Suppressor macrophage treated with lipopolysaccharide for 1 hour (primary cell): ENCODE measurements around the gene SZRD1.

Experiments used
- DNase-seq, 3 donors: peaks; one replicate each; pipeline ENCODE4 v3.0.0-alpha.2; 2020 to 2022

SZRD1 gene

GRCh38 chr1:16367968-16368890 lies 1.2 kb downstream of the SZRD1 start:
- DNase-seq = peak in 2 of 3 donors; percentile 38 to 43

GRCh38 chr1:16369821-16370220 lies 2.8 kb downstream of the SZRD1 start:
- DNase-seq = peak in 1 of 3 donors; percentile 15

- DNase-seq = peak; percentile 66 to 91 (median 89)
Observed at GRCh38 chr1:16371725-16372124, 4.7 kb downstream of the SZRD1 start.

- DNase-seq = no peak
Observed at GRCh38 chr1:16372535-16373285, 5.7 kb downstream of the SZRD1 start.

- DNase-seq = peak in 1 of 3 donors; percentile 25
Observed at GRCh38 chr1:16374266-16374665, 7.2 kb downstream of the SZRD1 start.

- DNase-seq = peak in 1 of 3 donors; percentile 18
Observed at GRCh38 chr1:16375521-16376340, 8.7 kb downstream of the SZRD1 start.

GRCh38 chr1:16376971-16377370 lies 9.9 kb downstream of the SZRD1 start:
- no peak for DNase-seq

GRCh38 chr1:16378443-16378842 lies 11.4 kb downstream of the SZRD1 start:
- peak in 1 of 3 donors; percentile 2 for DNase-seq

- DNase-seq = no peak
Observed at GRCh38 chr1:16380868-16381267, 13.8 kb downstream of the SZRD1 start.

GRCh38 chr1:16383888-16384287 lies 16.8 kb downstream of the SZRD1 start:
- DNase-seq = no peak

GRCh38 chr1:16385659-16386453 lies 18.8 kb downstream of the SZRD1 start:
- DNase-seq = no peak

GRCh38 chr1:16386454-16387113 lies 19.5 kb downstream of the SZRD1 start:
- DNase-seq = peak; percentile 44 to 57 (median 46)

- DNase-seq = peak; percentile 53 to 72 (median 54)
Observed at GRCh38 chr1:16387201-16388188, 20.5 kb downstream of the SZRD1 start.

GRCh38 chr1:16391411-16391810 lies 24.4 kb downstream of the SZRD1 start:
- peak; percentile 52 to 59 (median 59) for DNase-seq

- no peak for DNase-seq
Observed at GRCh38 chr1:16392740-16393569, 25.9 kb downstream of the SZRD1 start.

- peak in 1 of 3 donors; percentile 15 for DNase-seq
Observed at GRCh38 chr1:16393570-16394521, 26.8 kb downstream of the SZRD1 start.

GRCh38 chr1:16394977-16395376 lies 27.9 kb downstream of the SZRD1 start:
- no peak for DNase-seq

- peak; percentile 28 to 45 (median 33) for DNase-seq
Observed at GRCh38 chr1:16396591-16396990, 29.5 kb downstream of the SZRD1 start.
